CD4-positive, alpha-beta memory T cell (primary cell): ENCODE results near the gene FERMT1. TPM values are rescaled to one million over a fixed set of nuclear protein-coding genes. Genes with fewer than 3 reads are reported as not detected.

Experiments used
- CTCF ChIA-PET: fragments of 350-600 bp; sonication (Branson Sonifier 250); formaldehyde crosslinking; loops from one replicate; lab custom pipeline; 2021; ENCODE audit warnings: inconsistent platforms; ENCODE audit not compliant: partially characterized antibody; lab: Charles Lee
- POLR2A ChIA-PET: fragments of 350-600 bp; sonication (Branson Sonifier 250); formaldehyde crosslinking; loops from one replicate; lab custom pipeline; 2021; ENCODE audit not compliant: partially characterized antibody; lab: Charles Lee
- DNase-seq, 5 donors: peaks; one replicate each; pipeline versions ENCODE4 v3.0.0 to v3.0.0-alpha.2; 2020 to 2022; ENCODE audit warnings: mixed read lengths in 1 of 5
- H3K27ac ChIP-seq: one replicate; pipeline ENCODE4 v1.7.0; 2013; ENCODE audit warnings: low read depth, low read length
- H3K27me3 ChIP-seq: 2 replicates; pipeline ENCODE4 v1.7.0; 2013; ENCODE audit warnings: mild to moderate bottlenecking, low read length, moderate library complexity; ENCODE audit not compliant: insufficient read depth
- H3K36me3 ChIP-seq: 2 replicates; pipeline ENCODE4 v1.7.0; 2013; ENCODE audit warnings: mild to moderate bottlenecking, low read length, moderate library complexity; ENCODE audit not compliant: insufficient read depth
- H3K4me1 ChIP-seq: 2 replicates; pipeline ENCODE4 v1.7.0; 2013; ENCODE audit warnings: mild to moderate bottlenecking, low read length, moderate library complexity; ENCODE audit not compliant: insufficient read depth
- H3K4me3 ChIP-seq, 2 donors: one replicate each; pipeline ENCODE4 v1.7.0; 2013; ENCODE audit warnings: low read length in 2 of 2, mild to moderate bottlenecking in 1 of 2
- H3K9me3 ChIP-seq, 2 donors: one replicate each; pipeline ENCODE4 v1.7.0; 2013; ENCODE audit warnings: low read length in 2 of 2, control low read depth in 1 of 2; ENCODE audit not compliant: control insufficient read depth in 1 of 2
- H3K27ac Mint-ChIP-seq, 7 donors: one replicate each; pipeline ENCODE4 v1.8.0; 2020 to 2021; ENCODE audit warnings: mixed read lengths in 7 of 7, mild to moderate bottlenecking in 6 of 7, inconsistent platforms in 3 of 7, moderate library complexity in 3 of 7
- H3K27me3 Mint-ChIP-seq, 2 donors: one replicate each; pipeline ENCODE4 v1.8.0; 2020 to 2021; ENCODE audit warnings: mixed read lengths in 2 of 2
- H3K36me3 Mint-ChIP-seq, 2 donors: one replicate each; pipeline ENCODE4 v1.8.0; 2020 to 2021; ENCODE audit warnings: mixed read lengths in 2 of 2, inconsistent platforms in 1 of 2, mild to moderate bottlenecking in 1 of 2
- H3K4me1 Mint-ChIP-seq, 4 donors: one replicate each; pipeline ENCODE4 v1.8.0; 2020 to 2021; ENCODE audit warnings: mixed read lengths in 4 of 4, mild to moderate bottlenecking in 1 of 4
- H3K4me3 Mint-ChIP-seq, 8 donors: one replicate each; pipeline ENCODE4 v1.8.0; 2020 to 2021; ENCODE audit warnings: mixed read lengths in 8 of 8, mild to moderate bottlenecking in 7 of 8, moderate library complexity in 6 of 8, inconsistent platforms in 3 of 8
- H3K9me3 Mint-ChIP-seq, 8 donors: one replicate each; pipeline ENCODE4 v1.8.0; 2020 to 2021; ENCODE audit warnings: mixed read lengths in 8 of 8, mild to moderate bottlenecking in 5 of 8, inconsistent platforms in 3 of 8, moderate library complexity in 1 of 8
- intact Hi-C: fragments of 100-400 bp; cut with micrococcal nuclease; formaldehyde crosslinking; loops from one replicate; pipeline ENCODE4 v1.15.1; 2023
- polyA plus RNA-seq, 2 donors: library from polyadenylated mRNA; unstranded; fragments of 300-500 nt; fragmentation: Illumina TruSeq; gene quantifications; one replicate each; pipeline ENCODE4 v1.2.3, GENCODE V29; 2021
- total RNA-seq, 2 experiments: library from RNA; stranded (reverse); gene quantifications; one replicate each; pipeline ENCODE4 v1.2.3, GENCODE V29; 2021

The FERMT1 gene
- total and polyA plus RNA-seq, 4 experiments from 2014 or later = not detected

DNA sequence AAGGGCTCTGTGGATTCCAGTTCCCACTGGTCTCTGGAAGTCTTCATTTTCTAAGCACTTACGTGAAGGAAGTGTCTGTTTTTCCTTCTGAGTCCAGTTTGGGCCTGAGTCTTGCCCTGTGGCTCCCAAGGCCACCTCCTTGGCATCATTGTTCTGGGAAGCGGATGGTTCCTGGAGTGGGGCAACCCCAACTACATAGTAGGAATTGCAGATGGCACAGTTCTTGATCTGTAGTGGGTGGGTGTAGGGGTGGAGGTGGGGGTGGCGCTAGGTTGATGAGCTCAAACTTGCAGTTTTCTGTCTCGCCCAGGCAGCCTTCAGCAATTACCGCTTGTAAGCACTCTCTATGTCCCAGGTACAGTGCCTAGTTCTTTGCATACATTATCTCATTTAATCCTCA, 7.2 kb upstream of the FERMT1 start:
- no peak overlapping the region for H3K27ac Mint-ChIP-seq
- no peak for DNase-seq
- H3K27me3 Mint-ChIP-seq = peaks cover 16 to 17% of the 10 kb centered on the region in 2 donors
- POLR2A ChIA-PET = no interaction called here
- H3K36me3 ChIP-seq = no peaks in the 10 kb centered on the region
- intact Hi-C loops = no loop called here
- CTCF ChIA-PET = no interaction called here
- no peaks in the 10 kb centered on the region for H3K27me3 ChIP-seq
- H3K9me3 ChIP-seq = no peaks in the 10 kb centered on the region
- H3K4me3 Mint-ChIP-seq = no peak overlapping the region
- no peak overlapping the region for H3K27ac ChIP-seq
- H3K4me3 ChIP-seq = no peak overlapping the region
- no peaks in the 10 kb centered on the region for H3K36me3 Mint-ChIP-seq
- no peaks in the 10 kb centered on the region for H3K4me1 Mint-ChIP-seq
- H3K4me1 ChIP-seq = no peaks in the 10 kb centered on the region
- H3K9me3 Mint-ChIP-seq = peaks cover 0 to 3% (median 0%) of the 10 kb centered on the region in 8 donors

DNA sequence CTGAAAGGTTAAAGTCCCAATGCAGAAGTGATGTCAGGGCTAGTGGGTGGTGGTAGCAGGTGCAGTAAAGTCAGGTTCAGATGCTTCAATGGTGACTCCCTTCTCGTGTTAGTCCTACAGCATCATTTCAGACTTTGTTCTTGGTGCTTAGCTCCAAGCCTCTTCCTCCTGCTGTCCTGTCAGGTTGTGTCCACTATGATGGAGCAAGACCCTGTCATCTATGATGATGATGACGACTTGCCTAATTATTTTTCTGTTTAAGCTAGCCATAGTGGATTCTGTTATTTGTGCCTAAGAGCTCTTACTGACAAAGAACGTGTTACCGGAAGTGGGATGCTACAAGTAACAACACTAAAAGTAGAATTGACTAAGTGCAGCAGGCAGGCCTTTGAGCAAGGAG, 5.0 kb upstream of the FERMT1 start:
- H3K36me3 Mint-ChIP-seq = no peaks in the 10 kb centered on the region
- ChIA-PET POLR2A (no interaction called here), CTCF (interaction anchor here (1.2 kb wide), 1 partner anchor 11 kb away, joined by 3 read pairs; no protein-coding TSS in a partner anchor)
- Histone ChIP-seq H3K4me1 (no peaks in the 10 kb centered on the region), H3K9me3 (no peaks in the 10 kb centered on the region), H3K27ac (no peak overlapping the region), H3K4me3 (no peak overlapping the region), H3K27me3 (no peaks in the 10 kb centered on the region), H3K36me3 (no peaks in the 10 kb centered on the region)
- H3K27me3 Mint-ChIP-seq = peaks cover 23 to 27% of the 10 kb centered on the region in 2 donors
- DNase-seq = no peak
- intact Hi-C loops = no loop called here
- peaks cover 0 to 12% (median 1%) of the 10 kb centered on the region in 4 donors for H3K4me1 Mint-ChIP-seq
- no peaks in the 10 kb centered on the region for H3K9me3 Mint-ChIP-seq
- H3K27ac Mint-ChIP-seq = no peak overlapping the region
- H3K4me3 Mint-ChIP-seq = no peak overlapping the region

DNA sequence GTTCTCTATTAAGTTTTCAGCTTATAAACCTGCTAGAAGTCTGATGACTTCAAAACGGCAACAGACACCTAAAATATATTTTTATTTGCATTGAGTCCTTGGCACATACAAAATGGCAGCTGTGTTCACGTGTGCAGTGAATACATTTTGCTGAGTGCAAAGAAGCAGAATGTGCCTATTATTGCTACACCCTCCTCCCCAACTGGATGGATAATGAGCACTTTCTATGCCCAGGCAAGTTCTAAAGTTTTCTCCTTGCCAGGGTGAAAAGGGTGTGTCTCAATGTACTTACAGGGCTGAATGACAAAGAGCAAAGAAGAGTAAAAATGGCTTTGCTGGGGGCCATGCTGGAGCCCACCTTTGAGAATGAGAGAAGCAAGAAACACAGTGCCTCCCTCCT, 4.0 kb upstream of the FERMT1 start:
- Mint-ChIP-seq H3K36me3 (no peaks in the 10 kb centered on the region), H3K4me1 (peaks cover 1 to 18% (median 5%) of the 10 kb centered on the region in 4 donors), H3K9me3 (no peaks in the 10 kb centered on the region), H3K27me3 (peaks cover 26 to 29% of the 10 kb centered on the region in 2 donors), H3K4me3 (no peak overlapping the region), H3K27ac (no peak overlapping the region)
- no peaks in the 10 kb centered on the region for H3K27me3 ChIP-seq
- H3K4me1 ChIP-seq = peaks cover 7% of the 10 kb centered on the region
- no peak overlapping the region for H3K4me3 ChIP-seq
- ChIA-PET POLR2A (no interaction called here), CTCF (no interaction called here)
- no peak overlapping the region for H3K27ac ChIP-seq
- no peaks in the 10 kb centered on the region for H3K9me3 ChIP-seq
- no peaks in the 10 kb centered on the region for H3K36me3 ChIP-seq
- intact Hi-C loops = no loop called here
- no peak for DNase-seq

DNA sequence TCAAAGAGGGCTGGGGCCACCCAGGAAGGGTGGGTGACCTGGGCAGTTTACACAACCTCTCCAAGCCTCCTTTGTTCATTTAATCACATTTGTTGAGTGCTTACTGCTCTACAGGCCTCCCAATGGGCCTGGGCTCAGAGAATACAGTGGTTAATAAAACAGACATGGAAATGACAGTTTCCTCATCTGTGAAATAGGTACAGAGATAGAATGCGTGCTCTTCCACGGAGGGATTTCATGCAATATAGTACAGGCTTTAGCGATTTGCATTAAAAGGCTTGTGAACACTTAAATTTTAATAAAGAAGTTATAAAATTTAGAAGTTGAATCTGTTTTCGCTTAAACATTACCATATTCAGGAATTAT, 802 bp upstream of the FERMT1 start:
- Mint-ChIP-seq H3K4me1 (peaks cover 1 to 18% (median 5%) of the 10 kb centered on the region in 4 donors), H3K27ac (no peak overlapping the region), H3K4me3 (peak overlapping the region in 3 of 8 donors; percentile 24 to 36 (median 26)), H3K36me3 (no peaks in the 10 kb centered on the region), H3K27me3 (peaks cover 26 to 43% of the 10 kb centered on the region in 2 donors), H3K9me3 (no peaks in the 10 kb centered on the region)
- peaks cover 7% of the 10 kb centered on the region for H3K4me1 ChIP-seq
- intact Hi-C loops = no loop called here
- H3K4me3 ChIP-seq = no peak overlapping the region
- H3K36me3 ChIP-seq = no peaks in the 10 kb centered on the region
- DNase-seq = no peak
- ChIA-PET POLR2A (no interaction called here), CTCF (no interaction called here)
- H3K27me3 ChIP-seq = no peaks in the 10 kb centered on the region
- H3K9me3 ChIP-seq = no peaks in the 10 kb centered on the region
- H3K27ac ChIP-seq = no peak overlapping the region

DNA sequence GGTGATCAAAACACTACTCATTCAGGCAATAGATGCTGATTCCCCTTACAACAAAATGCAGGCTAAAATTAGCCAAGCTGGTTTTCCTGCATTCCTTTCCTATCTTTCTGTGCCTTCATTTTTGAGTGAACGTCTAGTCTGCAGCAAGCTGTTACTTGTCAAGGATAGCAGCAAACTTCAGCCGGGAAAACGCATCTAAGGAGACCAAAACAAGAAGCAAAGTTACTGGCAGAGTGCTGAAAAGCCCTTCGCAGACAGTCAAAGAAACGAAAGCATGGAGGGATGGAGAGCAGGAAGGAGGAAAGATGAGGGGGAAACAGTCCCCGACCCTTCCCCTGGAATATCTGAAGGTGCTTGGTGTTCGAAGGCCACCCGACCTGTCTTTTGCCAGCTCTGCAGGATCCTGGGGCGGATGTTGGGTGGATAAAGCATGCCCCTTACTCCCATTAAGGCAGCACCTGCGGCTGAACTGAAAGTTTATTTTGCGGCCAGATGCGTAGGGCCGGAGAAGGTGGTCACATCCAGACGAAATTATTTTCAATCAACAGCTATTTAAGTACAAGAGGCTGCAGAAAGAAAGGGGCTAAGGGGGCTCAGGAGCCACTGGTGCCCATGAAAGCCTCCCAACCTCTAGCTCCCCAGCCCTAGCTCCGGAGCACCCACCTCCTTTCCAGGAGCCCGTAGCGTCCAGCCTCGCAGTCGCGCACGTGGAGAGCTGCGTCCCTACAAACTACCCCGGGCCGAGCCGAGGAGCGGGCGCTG, 538 bp downstream of the FERMT1 start:
- Histone ChIP-seq H3K27ac (no peak overlapping the region), H3K4me3 (no peak overlapping the region), H3K4me1 (peaks cover 7% of the 10 kb centered on the region), H3K36me3 (no peaks in the 10 kb centered on the region), H3K9me3 (no peaks in the 10 kb centered on the region), H3K27me3 (no peaks in the 10 kb centered on the region)
- CTCF ChIA-PET = no interaction called here
- Mint-ChIP-seq H3K9me3 (peaks cover 0 to 2% (median 0%) of the 10 kb centered on the region in 8 donors), H3K4me3 (peak overlapping the region in 7 of 8 donors; percentile 1 to 65 (median 44)), H3K36me3 (no peaks in the 10 kb centered on the region), H3K27ac (no peak overlapping the region), H3K27me3 (peaks cover 28 to 35% of the 10 kb centered on the region in 2 donors), H3K4me1 (peaks cover 1 to 18% (median 5%) of the 10 kb centered on the region in 4 donors)
- POLR2A ChIA-PET = no interaction called here
- DNase-seq = no peak
- intact Hi-C loops = no loop called here

DNA sequence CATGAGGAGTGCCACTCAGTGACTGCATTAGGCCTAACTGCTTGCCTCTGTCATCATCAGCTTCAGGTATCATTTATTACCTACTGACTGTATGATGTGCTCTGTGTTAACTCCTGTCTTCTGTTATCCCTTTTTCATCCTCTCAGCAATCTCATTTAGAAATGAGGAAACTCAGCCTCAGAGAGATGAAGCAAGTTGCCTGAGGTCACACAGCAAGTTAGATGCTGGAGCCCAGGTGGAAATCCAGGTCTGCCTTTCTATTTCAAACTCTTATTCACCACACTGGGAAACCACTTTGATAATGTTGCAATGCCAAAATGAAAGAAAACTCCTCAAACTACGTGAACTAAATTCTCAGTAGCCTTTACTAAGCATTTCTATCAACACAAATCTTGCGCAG, 1.3 kb downstream of the FERMT1 start:
- peaks cover 1 to 18% (median 5%) of the 10 kb centered on the region in 4 donors for H3K4me1 Mint-ChIP-seq
- H3K4me1 ChIP-seq = peaks cover 7% of the 10 kb centered on the region
- no peak overlapping the region for H3K4me3 ChIP-seq
- no peak for DNase-seq
- H3K4me3 Mint-ChIP-seq = peak overlapping the region in 1 of 8 donors; percentile 15
- H3K27ac ChIP-seq = no peak overlapping the region
- CTCF ChIA-PET = no interaction called here
- H3K9me3 ChIP-seq = no peaks in the 10 kb centered on the region
- H3K36me3 ChIP-seq = no peaks in the 10 kb centered on the region
- no peak overlapping the region for H3K27ac Mint-ChIP-seq
- peaks cover 0 to 2% (median 0%) of the 10 kb centered on the region in 8 donors for H3K9me3 Mint-ChIP-seq
- no peaks in the 10 kb centered on the region for H3K27me3 ChIP-seq
- intact Hi-C loops = no loop called here
- H3K27me3 Mint-ChIP-seq = peaks cover 26 to 33% of the 10 kb centered on the region in 2 donors
- H3K36me3 Mint-ChIP-seq = no peaks in the 10 kb centered on the region
- POLR2A ChIA-PET = no interaction called here

DNA sequence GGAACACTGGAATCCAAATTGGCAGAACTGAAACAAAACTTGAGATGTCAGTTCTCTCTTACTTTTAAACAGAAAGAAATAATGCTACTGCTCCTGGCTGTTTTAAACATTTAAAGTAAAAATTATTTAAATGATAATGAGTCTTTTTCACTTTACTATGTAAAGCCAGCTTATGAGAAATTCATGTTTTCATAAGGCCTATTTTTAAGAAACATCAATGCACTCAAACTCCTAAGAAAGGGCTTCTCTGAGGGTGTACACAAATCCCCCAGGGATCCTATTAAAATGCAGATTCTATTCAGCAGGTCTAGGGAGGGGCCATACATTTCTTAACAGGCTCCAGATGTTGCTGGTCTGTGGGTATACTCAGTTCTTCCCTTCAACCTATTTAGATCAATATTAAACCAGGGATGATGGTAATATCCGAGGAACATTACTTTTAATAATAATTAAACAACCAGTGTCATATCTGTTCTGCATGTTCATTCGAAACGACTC, 2.3 kb downstream of the FERMT1 start:
- intact Hi-C loops = no loop called here
- no peak overlapping the region for H3K4me3 ChIP-seq
- peaks cover 23 to 33% of the 10 kb centered on the region in 2 donors for H3K27me3 Mint-ChIP-seq
- no peaks in the 10 kb centered on the region for H3K36me3 Mint-ChIP-seq
- no peak overlapping the region for H3K27ac ChIP-seq
- peaks cover 1 to 18% (median 5%) of the 10 kb centered on the region in 4 donors for H3K4me1 Mint-ChIP-seq
- peaks cover 7% of the 10 kb centered on the region for H3K4me1 ChIP-seq
- no peak for DNase-seq
- no peaks in the 10 kb centered on the region for H3K36me3 ChIP-seq
- no peaks in the 10 kb centered on the region for H3K27me3 ChIP-seq
- H3K9me3 Mint-ChIP-seq = peaks cover 0 to 2% (median 0%) of the 10 kb centered on the region in 8 donors
- no peaks in the 10 kb centered on the region for H3K9me3 ChIP-seq
- ChIA-PET CTCF (no interaction called here), POLR2A (no interaction called here)
- H3K27ac Mint-ChIP-seq = no peak overlapping the region
- no peak overlapping the region for H3K4me3 Mint-ChIP-seq
